HepG2 (cell line): Measurements from ENCODE around the gene CCR8. TPM values are rescaled to one million over a fixed set of nuclear protein-coding genes. Genes with fewer than 3 reads are reported as not detected.

Experiments used
- CBX1 ChIP-seq: IDR thresholded peaks from one replicate; pipeline ENCODE4 v1.6.1; 2016; ENCODE audit warnings: antibody characterized with exemption, low read depth
- CEBPG ChIP-seq: IDR thresholded peaks from 2 replicates; pipeline ENCODE4 v1.6.1; 2016
- ELF3 ChIP-seq: IDR thresholded peaks from 2 replicates; pipeline ENCODE4 v1.6.1; 2016; ENCODE audit warnings: missing genetic modification reagents, missing compliant biosample characterization
- FOSL2 ChIP-seq: sonication (generic); formaldehyde crosslinking; IDR thresholded peaks from 2 replicates; pipeline ENCODE4 v1.4.0; 2020; ENCODE audit warnings: missing genetic modification reagents
- JUND ChIP-seq: sonication (generic); formaldehyde crosslinking; IDR thresholded peaks from 2 replicates; pipeline ENCODE4 v1.8.0; 2022; ENCODE audit warnings: mild to moderate bottlenecking, missing genetic modification reagents
- KAT8 ChIP-seq: IDR thresholded peaks from 2 replicates; pipeline ENCODE4 v1.6.1; 2016; ENCODE audit warnings: missing genetic modification reagents, missing compliant biosample characterization
- KDM6A ChIP-seq: IDR thresholded peaks from 2 replicates; pipeline ENCODE4 v1.6.1; 2016; ENCODE audit warnings: low read depth
- LCORL ChIP-seq, 2 experiments: fragments of 450-650 bp in 1 of 2; sonication (generic) in 1 of 2; formaldehyde crosslinking in 1 of 2; IDR thresholded peaks; 2 replicates each; pipeline versions ENCODE4 v1.5.0 to v1.6.1; 2017 to 2020; ENCODE audit warnings: antibody characterized with exemption in 1 of 2, missing genetic modification reagents in 1 of 2
- MIER2 ChIP-seq: IDR thresholded peaks from 2 replicates; pipeline ENCODE4 v1.6.1; 2016; ENCODE audit warnings: missing biosample characterization, missing genetic modification reagents
- MXI1 ChIP-seq: IDR thresholded peaks from 3 replicates; pipeline ENCODE4 v1.6.1; 2012; ENCODE audit warnings: low read depth, low read length, inconsistent platforms, borderline replicate concordance
- NFYB ChIP-seq: sonication (generic); formaldehyde crosslinking; IDR thresholded peaks from 2 replicates; pipeline ENCODE4 v1.4.0; 2020; ENCODE audit warnings: missing genetic modification reagents
- NFYC ChIP-seq: IDR thresholded peaks from 2 replicates; pipeline ENCODE4 v1.6.1; 2016; ENCODE audit warnings: missing genetic modification reagents, missing compliant biosample characterization
- PHF8 ChIP-seq: sonication (generic); formaldehyde crosslinking; IDR thresholded peaks from 2 replicates; pipeline ENCODE4 v1.5.0; 2020; ENCODE audit warnings: missing genetic modification reagents
- SP4 ChIP-seq: sonication (generic); formaldehyde crosslinking; IDR thresholded peaks from 2 replicates; pipeline ENCODE4 v1.8.1; 2023; ENCODE audit warnings: mild to moderate bottlenecking, missing genetic modification reagents
- STAG1 ChIP-seq: sonication (generic); formaldehyde crosslinking; IDR thresholded peaks from 2 replicates; pipeline ENCODE4 v1.4.0; 2020; ENCODE audit warnings: missing genetic modification reagents
- YEATS2 ChIP-seq: sonication (generic); formaldehyde crosslinking; IDR thresholded peaks from 2 replicates; pipeline ENCODE4 v1.4.0; 2020; ENCODE audit warnings: missing genetic modification reagents, borderline replicate concordance
- ZNF230 ChIP-seq: sonication (generic); formaldehyde crosslinking; IDR thresholded peaks from 2 replicates; pipeline ENCODE4 v1.4.0; 2020; ENCODE audit warnings: mild to moderate bottlenecking, missing genetic modification reagents
- ZNF350 ChIP-seq: sonication (generic); formaldehyde crosslinking; IDR thresholded peaks from 2 replicates; pipeline ENCODE4 v1.4.0; 2020; ENCODE audit warnings: mild to moderate bottlenecking, low read depth, missing genetic modification reagents, borderline replicate concordance
- ZNF501 ChIP-seq: sonication (generic); formaldehyde crosslinking; IDR thresholded peaks from 2 replicates; pipeline ENCODE4 v1.5.1; 2020; ENCODE audit warnings: mild to moderate bottlenecking, moderate library complexity, missing genetic modification reagents
- ZNF607 ChIP-seq: sonication (generic); formaldehyde crosslinking; IDR thresholded peaks from 2 replicates; pipeline ENCODE4 v1.5.1; 2020; ENCODE audit warnings: missing genetic modification reagents, mild to moderate bottlenecking, borderline replicate concordance
- polyA plus RNA-seq, 8 experiments: library from polyadenylated mRNA; depleted of rRNA in 3 of 8; stranded (reverse) in 7 of 8; unstranded in 1 of 8; fragments of >200 nt; fragmentation: Illumina TruSeq in 4 of 8; extraction: Trizol in 4 of 8; gene quantifications; 2 replicates each; pipeline versions ENCODE4 v1.2.1 to v1.2.3, GENCODE V29; 2011 to 2016; ENCODE audit warnings: low read depth in 4 of 8, missing spikeins in 1 of 8, mixed read lengths in 1 of 8; ENCODE audit not compliant: insufficient read depth in 1 of 8
- total RNA-seq, 5 experiments: library from RNA; depleted of rRNA; stranded (reverse); fragments of >200 nt; fragmentation: Illumina TruSeq; extraction: Trizol; gene quantifications; 2 replicates each; pipeline ENCODE4 v1.2.3, GENCODE V29; 2016; ENCODE audit warnings: low read depth in 1 of 5
- TF ChIP-seq, protein P1 (sequence below): sonication (generic); formaldehyde crosslinking; IDR thresholded peaks from 2 replicates; pipeline ENCODE4 v1.5.1; 2020; ENCODE audit warnings: mild to moderate bottlenecking, moderate library complexity, missing genetic modification reagents
- TF ChIP-seq, protein P2 (sequence below): sonication (generic); formaldehyde crosslinking; IDR thresholded peaks from 2 replicates; pipeline ENCODE4 v1.4.0; 2020; ENCODE audit warnings: mild to moderate bottlenecking, missing genetic modification reagents
- TF ChIP-seq, protein P3 (sequence below): IDR thresholded peaks from 2 replicates; pipeline ENCODE4 v1.4.0; 2020; ENCODE audit warnings: mild to moderate bottlenecking, missing genetic modification reagents
- TF ChIP-seq, protein P4 (sequence below): IDR thresholded peaks from 2 replicates; pipeline ENCODE4 v1.6.1; 2016; ENCODE audit warnings: low read depth, borderline replicate concordance

Gene CCR8
- total and polyA plus RNA-seq, 2 of the 13 experiments (the other 11 are each of a cell fraction or from before 2014, with no cell fraction given), result not detected

DNA sequence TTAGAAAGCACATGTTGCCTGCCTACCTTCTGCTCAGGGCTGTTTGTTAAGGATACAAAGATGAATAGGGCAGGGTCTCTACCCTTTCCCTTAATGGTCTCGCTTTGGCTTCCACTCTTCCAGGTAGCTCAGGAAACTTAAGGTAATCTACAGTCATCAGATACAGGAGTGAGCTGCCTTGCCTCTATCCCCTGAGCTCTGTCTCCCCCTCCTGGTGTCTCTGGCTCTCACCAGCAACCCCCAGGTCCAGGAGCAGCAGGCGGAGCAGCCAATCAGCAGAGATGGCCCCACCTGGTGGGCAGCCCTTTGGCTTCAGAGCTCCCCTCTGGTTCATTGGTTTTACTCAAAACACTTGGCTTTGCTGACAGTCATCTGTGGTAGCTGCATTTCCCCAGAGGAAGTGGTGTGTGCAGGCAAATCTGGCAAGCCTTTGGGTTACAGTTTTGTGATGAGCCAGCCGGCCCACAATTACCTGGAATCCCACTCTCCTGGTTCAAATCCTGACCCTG lies 41.2 kb upstream of the CCR8 start (continued):
- TF ChIP-seq KAT8 (0 out of 2 replicates have a peak, but pooled peaks have one; percentile 16), ZNF350 (CRISPR knock-in tag) (peak; percentile 74), KDM6A (CRISPR knock-in tag) (no peak), PHF8 (CRISPR knock-in tag) (no peak), NFYB (CRISPR knock-in tag) (peak; percentile 77), YEATS2 (peak; percentile 39; the same call in 1 of the 2 replicates), JUND (CRISPR knock-in tag) (no peak), ELF3 (peak; percentile 42; the same call in 1 of the 2 replicates), FOSL2 (CRISPR knock-in tag) (0 out of 2 replicates have a peak, but pooled peaks have one; percentile 42), STAG1 (peak; percentile 98), MIER2 (CRISPR knock-in tag) (0 out of 2 replicates have a peak, but pooled peaks have one; percentile 51), NFYC (CRISPR knock-in tag) (peak; percentile 74), CBX1 (peak; percentile 60), MXI1 (peak; percentile 40; the same call in 1 of the 3 replicates), SP4 (0 out of 2 replicates have a peak, but pooled peaks have one; percentile 29), ZNF501 (CRISPR knock-in tag) (peak; percentile 56; the same call in 1 of the 2 replicates), CEBPG (peak; percentile 40; the same call in 1 of the 2 replicates), LCORL (IDR thresholded peaks at IDR 0.05) (no peak), LCORL (CRISPR knock-in tag; IDR thresholded peaks at IDR 0.05) (peak; percentile 20; the same call in 1 of the 2 replicates), ZNF230 (CRISPR knock-in tag) (no peak; the same call in 1 of the 2 replicates), ZNF607 (peak; percentile 34; the same call in 1 of the 2 replicates)
- TF ChIP-seq, protein P1, sequence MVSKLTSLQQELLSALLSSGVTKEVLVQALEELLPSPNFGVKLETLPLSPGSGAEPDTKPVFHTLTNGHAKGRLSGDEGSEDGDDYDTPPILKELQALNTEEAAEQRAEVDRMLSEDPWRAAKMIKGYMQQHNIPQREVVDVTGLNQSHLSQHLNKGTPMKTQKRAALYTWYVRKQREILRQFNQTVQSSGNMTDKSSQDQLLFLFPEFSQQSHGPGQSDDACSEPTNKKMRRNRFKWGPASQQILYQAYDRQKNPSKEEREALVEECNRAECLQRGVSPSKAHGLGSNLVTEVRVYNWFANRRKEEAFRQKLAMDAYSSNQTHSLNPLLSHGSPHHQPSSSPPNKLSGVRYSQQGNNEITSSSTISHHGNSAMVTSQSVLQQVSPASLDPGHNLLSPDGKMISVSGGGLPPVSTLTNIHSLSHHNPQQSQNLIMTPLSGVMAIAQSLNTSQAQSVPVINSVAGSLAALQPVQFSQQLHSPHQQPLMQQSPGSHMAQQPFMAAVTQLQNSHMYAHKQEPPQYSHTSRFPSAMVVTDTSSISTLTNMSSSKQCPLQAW (CRISPR knock-in tag), result peak; percentile 83; the same call in 1 of the 2 replicates
- TF ChIP-seq, protein P2, sequence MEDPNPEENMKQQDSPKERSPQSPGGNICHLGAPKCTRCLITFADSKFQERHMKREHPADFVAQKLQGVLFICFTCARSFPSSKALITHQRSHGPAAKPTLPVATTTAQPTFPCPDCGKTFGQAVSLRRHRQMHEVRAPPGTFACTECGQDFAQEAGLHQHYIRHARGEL (CRISPR knock-in tag), result peak; percentile 71; the same call in 1 of the 2 replicates
- TF ChIP-seq, protein P3, sequence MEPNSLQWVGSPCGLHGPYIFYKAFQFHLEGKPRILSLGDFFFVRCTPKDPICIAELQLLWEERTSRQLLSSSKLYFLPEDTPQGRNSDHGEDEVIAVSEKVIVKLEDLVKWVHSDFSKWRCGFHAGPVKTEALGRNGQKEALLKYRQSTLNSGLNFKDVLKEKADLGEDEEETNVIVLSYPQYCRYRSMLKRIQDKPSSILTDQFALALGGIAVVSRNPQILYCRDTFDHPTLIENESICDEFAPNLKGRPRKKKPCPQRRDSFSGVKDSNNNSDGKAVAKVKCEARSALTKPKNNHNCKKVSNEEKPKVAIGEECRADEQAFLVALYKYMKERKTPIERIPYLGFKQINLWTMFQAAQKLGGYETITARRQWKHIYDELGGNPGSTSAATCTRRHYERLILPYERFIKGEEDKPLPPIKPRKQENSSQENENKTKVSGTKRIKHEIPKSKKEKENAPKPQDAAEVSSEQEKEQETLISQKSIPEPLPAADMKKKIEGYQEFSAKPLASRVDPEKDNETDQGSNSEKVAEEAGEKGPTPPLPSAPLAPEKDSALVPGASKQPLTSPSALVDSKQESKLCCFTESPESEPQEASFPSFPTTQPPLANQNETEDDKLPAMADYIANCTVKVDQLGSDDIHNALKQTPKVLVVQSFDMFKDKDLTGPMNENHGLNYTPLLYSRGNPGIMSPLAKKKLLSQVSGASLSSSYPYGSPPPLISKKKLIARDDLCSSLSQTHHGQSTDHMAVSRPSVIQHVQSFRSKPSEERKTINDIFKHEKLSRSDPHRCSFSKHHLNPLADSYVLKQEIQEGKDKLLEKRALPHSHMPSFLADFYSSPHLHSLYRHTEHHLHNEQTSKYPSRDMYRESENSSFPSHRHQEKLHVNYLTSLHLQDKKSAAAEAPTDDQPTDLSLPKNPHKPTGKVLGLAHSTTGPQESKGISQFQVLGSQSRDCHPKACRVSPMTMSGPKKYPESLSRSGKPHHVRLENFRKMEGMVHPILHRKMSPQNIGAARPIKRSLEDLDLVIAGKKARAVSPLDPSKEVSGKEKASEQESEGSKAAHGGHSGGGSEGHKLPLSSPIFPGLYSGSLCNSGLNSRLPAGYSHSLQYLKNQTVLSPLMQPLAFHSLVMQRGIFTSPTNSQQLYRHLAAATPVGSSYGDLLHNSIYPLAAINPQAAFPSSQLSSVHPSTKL (CRISPR knock-in tag), result peak; percentile 57
- TF ChIP-seq, protein P4, sequence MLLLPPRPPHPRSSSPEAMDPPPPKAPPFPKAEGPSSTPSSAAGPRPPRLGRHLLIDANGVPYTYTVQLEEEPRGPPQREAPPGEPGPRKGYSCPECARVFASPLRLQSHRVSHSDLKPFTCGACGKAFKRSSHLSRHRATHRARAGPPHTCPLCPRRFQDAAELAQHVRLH, result 0 out of 2 replicates have a peak, but pooled peaks have one; percentile 70
